Ascending aorta (tissue), 2 donors: ENCODE measurements around the gene KCNJ16. TPM values are rescaled to one million over a fixed set of nuclear protein-coding genes. Genes with fewer than 3 reads are reported as not detected.

ENCODE experiments used
- DNase-seq, 2 donors: peaks; one replicate each; pipeline ENCODE4 v3.0.0-alpha.2; 2019; ENCODE audit warnings: low spot score in 2 of 2
- H3K27ac ChIP-seq, 2 donors: fragments of 200-600 bp; sonication (generic); one replicate each; pipeline ENCODE4 v1.5.1; 2016 to 2017; ENCODE audit warnings: mild to moderate bottlenecking in 1 of 2
- H3K27me3 ChIP-seq: fragments of 200-600 bp; sonication (generic); one replicate; pipeline ENCODE4 v1.5.1; 2017
- H3K36me3 ChIP-seq, 2 donors: fragments of 200-600 bp; sonication (generic); one replicate each; pipeline ENCODE4 v1.5.1; 2016
- H3K4me1 ChIP-seq, 2 donors: fragments of 200-600 bp; sonication (generic); one replicate each; pipeline ENCODE4 v1.5.1; 2016 to 2017; ENCODE audit warnings: mild to moderate bottlenecking in 1 of 2
- H3K4me3 ChIP-seq, 2 donors: fragments of 200-600 bp; sonication (generic); one replicate each; pipeline ENCODE4 v1.5.1; 2016 to 2017; ENCODE audit warnings: mild to moderate bottlenecking in 1 of 2
- H3K9me3 ChIP-seq, 2 donors: fragments of 200-600 bp; sonication (generic); one replicate each; pipeline ENCODE4 v1.5.1; 2016
- CTCF ChIP-seq, 3 experiments: fragments of 200-600 bp in 2 of 3; fragments of 450-650 bp in 1 of 3; sonication (generic) in 2 of 3; IDR thresholded peaks; one replicate each; pipeline ENCODE4 v1.5.1; 2016 to 2019; ENCODE audit warnings: antibody characterized with exemption in 3 of 3, mild to moderate bottlenecking in 1 of 3, moderate library complexity in 1 of 3
- intact Hi-C: fragments of 100-400 bp; cut with DNase I; formaldehyde crosslinking; loops from one replicate; pipeline ENCODE4 v1.15.1; 2023
- total RNA-seq: library from RNA; depleted of rRNA; stranded (reverse); fragments of >200 nt; gene quantifications from one replicate; pipeline ENCODE4 v1.1.0, GENCODE V29; 2016

The KCNJ16 gene
- total RNA-seq, 1 donor from 2014 or later: not detected

GRCh38 chr17:70105641-70106040 lies 30.6 kb downstream of the KCNJ16 start:
- Histone ChIP-seq H3K4me3 (no peak overlapping the region), H3K27ac (no peak overlapping the region), H3K36me3 (no peaks in the 10 kb centered on the region), H3K9me3 (no peaks in the 10 kb centered on the region), H3K4me1 (peaks cover 0 to 14% of the 10 kb centered on the region in 2 donors), H3K27me3 (no peaks in the 10 kb centered on the region)
- no peak for DNase-seq
- intact Hi-C loops: no loop called here
- no peak for TF ChIP-seq CTCF (IDR thresholded peaks at IDR 0.05)

DNA sequence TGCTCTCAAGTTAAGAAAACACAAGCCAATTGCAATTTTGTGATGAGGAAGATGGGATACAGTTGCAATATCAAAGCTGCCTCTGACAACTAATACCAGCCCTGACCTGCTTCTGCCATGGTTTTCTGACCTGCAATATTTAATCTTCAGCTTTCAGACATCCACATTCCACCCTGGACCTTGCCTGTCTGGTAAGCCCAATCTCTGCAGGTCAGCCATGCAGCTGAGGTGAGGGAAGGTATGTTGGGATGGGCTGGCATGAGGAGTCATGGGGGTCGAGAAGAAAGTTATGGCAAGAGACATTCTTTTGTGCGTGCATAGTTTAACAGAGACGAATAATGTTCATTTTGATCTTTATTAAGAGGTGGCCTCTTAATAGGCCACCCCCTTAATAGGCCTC lies 31.5 kb downstream of the KCNJ16 start:
- no peaks in the 10 kb centered on the region for H3K36me3 ChIP-seq
- H3K9me3 ChIP-seq: no peaks in the 10 kb centered on the region
- no peak overlapping the region for H3K27ac ChIP-seq
- TF ChIP-seq CTCF (IDR thresholded peaks at IDR 0.05): no peak
- H3K27me3 ChIP-seq: no peaks in the 10 kb centered on the region
- H3K4me1 ChIP-seq: peaks cover 0 to 14% of the 10 kb centered on the region in 2 donors
- no peak overlapping the region for H3K4me3 ChIP-seq
- no peak for DNase-seq
- intact Hi-C loops: no loop called here

- Histone ChIP-seq H3K4me1 (peaks cover 0 to 14% of the 10 kb centered on the region in 2 donors), H3K27ac (no peak overlapping the region), H3K27me3 (no peaks in the 10 kb centered on the region), H3K4me3 (no peak overlapping the region), H3K9me3 (no peaks in the 10 kb centered on the region), H3K36me3 (no peaks in the 10 kb centered on the region)
- DNase-seq: no peak
- intact Hi-C loops: no loop called here
- no peak for TF ChIP-seq CTCF (IDR thresholded peaks at IDR 0.05)
These were observed 32.4 kb downstream of the KCNJ16 start for GRCh38 chr17:70107441-70107840.

DNA sequence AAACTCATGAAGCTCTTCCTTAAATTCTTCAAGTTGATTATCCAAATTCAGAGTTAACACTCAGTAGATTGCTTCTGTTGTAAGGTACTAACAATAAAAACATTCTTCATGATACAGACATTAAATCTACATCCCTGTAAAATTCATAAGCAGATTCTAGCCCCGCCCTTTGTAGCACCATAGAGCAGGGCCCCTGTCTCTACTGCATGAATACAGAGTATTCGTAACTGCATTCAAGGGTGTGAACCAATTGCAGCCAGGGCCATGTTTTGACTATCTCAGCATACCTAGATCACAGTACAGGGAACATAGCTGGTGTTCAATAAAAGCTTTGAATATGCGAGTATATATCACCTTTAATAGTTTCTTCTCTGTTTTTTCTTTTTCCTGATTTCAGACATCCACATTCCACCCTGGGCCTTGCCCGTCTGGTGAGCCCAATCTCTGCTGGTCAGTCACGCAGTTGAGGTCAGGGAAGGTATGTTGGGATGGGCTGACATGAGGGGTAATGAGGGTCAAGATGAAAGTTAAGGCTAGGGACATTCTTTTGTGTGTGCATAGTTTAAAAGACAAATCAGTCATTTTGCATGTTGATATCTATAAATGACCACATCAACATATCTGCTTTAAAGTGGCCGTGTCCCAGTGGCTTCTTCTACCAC lies 33.0 kb downstream of the KCNJ16 start:
- H3K4me1 ChIP-seq: peaks cover 0 to 14% of the 10 kb centered on the region in 2 donors
- no peaks in the 10 kb centered on the region for H3K27me3 ChIP-seq
- TF ChIP-seq CTCF (IDR thresholded peaks at IDR 0.05): no peak

GRCh38 chr17:70109497-70109896 lies 34.5 kb downstream of the KCNJ16 start:
- intact Hi-C loops: no loop called here

More for the DNA sequence above, 33.0 kb downstream of the KCNJ16 start:
- Histone ChIP-seq H3K9me3 (no peaks in the 10 kb centered on the region), H3K27ac (no peak overlapping the region), H3K4me3 (no peak overlapping the region), H3K36me3 (no peaks in the 10 kb centered on the region)
- intact Hi-C loops: no loop called here
- no peak for DNase-seq

More at GRCh38 chr17:70109497-70109896, 34.5 kb downstream of the KCNJ16 start:
- no peak overlapping the region for H3K27ac ChIP-seq
- no peak for TF ChIP-seq CTCF (IDR thresholded peaks at IDR 0.05)
- peak in 1 of 2 donors; percentile 64 for DNase-seq
- H3K36me3 ChIP-seq: no peaks in the 10 kb centered on the region
- no peaks in the 10 kb centered on the region for H3K27me3 ChIP-seq
- H3K9me3 ChIP-seq: no peaks in the 10 kb centered on the region
- no peak overlapping the region for H3K4me3 ChIP-seq
- peaks cover 0 to 14% of the 10 kb centered on the region in 2 donors for H3K4me1 ChIP-seq
